IPS-18a (cell line): ENCODE results near the gene CAMK1D.

ENCODE experiments used
- H3K27ac ChIP-seq: one replicate; pipeline ENCODE4 v1.5.1; 2013; ENCODE audit warnings: low read length
- H3K27me3 ChIP-seq: one replicate; pipeline ENCODE4 v1.6.1; 2013; ENCODE audit warnings: mild to moderate bottlenecking, low read length; ENCODE audit not compliant: control insufficient read depth, insufficient read depth
- H3K36me3 ChIP-seq: one replicate; pipeline ENCODE4 v1.6.1; 2013; ENCODE audit warnings: low read depth, low read length; ENCODE audit not compliant: control insufficient read depth
- H3K4me1 ChIP-seq: one replicate; pipeline ENCODE4 v1.6.1; 2013; ENCODE audit warnings: low read depth, low read length; ENCODE audit not compliant: control insufficient read depth
- H3K4me3 ChIP-seq: one replicate; pipeline ENCODE4 v1.5.1; 2013; ENCODE audit warnings: low read length
- H3K9ac ChIP-seq: one replicate; pipeline ENCODE4 v1.6.1; 2013; ENCODE audit warnings: mild to moderate bottlenecking, low read length, moderate library complexity
- H3K9me3 ChIP-seq: one replicate; pipeline ENCODE4 v1.6.1; 2013; ENCODE audit warnings: low read depth, low read length; ENCODE audit not compliant: control insufficient read depth

CAMK1D gene

GRCh38 chr10:12408472-12408871, 59.1 kb downstream of the CAMK1D start:
- Histone ChIP-seq H3K9me3 (no peaks in the 10 kb centered on the region), H3K36me3 (no peaks in the 10 kb centered on the region), H3K9ac (no peak overlapping the region), H3K4me3 (no peak overlapping the region), H3K4me1 (no peaks in the 10 kb centered on the region), H3K27ac (no peak overlapping the region), H3K27me3 (no peaks in the 10 kb centered on the region)

DNA sequence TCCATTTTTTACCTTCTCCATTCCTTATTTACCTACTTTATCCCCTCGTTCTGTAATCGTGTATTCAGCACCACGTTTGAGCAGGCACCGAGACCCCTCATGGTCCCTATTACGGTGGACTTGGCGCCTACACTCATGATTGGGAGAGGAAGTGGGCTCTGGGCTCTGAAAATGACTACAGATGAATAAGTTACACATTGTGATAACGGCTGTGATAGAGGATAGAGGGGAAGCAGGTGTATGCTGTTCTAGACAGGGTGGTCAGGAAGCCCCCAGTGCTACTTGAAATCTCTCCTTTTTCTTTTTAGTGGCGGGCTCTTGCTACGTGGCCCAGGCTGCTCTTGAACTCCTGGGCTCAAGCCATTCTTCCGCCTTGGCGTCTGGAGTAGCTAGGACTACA, 59.8 kb downstream of the CAMK1D start:
- Histone ChIP-seq H3K36me3 (no peaks in the 10 kb centered on the region), H3K9ac (no peak overlapping the region), H3K9me3 (no peaks in the 10 kb centered on the region), H3K27me3 (no peaks in the 10 kb centered on the region), H3K27ac (no peak overlapping the region), H3K4me3 (no peak overlapping the region), H3K4me1 (no peaks in the 10 kb centered on the region)

- H3K9ac ChIP-seq = no peak overlapping the region
- H3K9me3 ChIP-seq = no peaks in the 10 kb centered on the region
- no peaks in the 10 kb centered on the region for H3K4me1 ChIP-seq
- no peaks in the 10 kb centered on the region for H3K27me3 ChIP-seq
- no peak overlapping the region for H3K4me3 ChIP-seq
- no peak overlapping the region for H3K27ac ChIP-seq
- H3K36me3 ChIP-seq = no peaks in the 10 kb centered on the region
These were observed 60.3 kb downstream of the CAMK1D start for GRCh38 chr10:12409613-12410012.

- H3K9ac ChIP-seq = no peak overlapping the region
- no peaks in the 10 kb centered on the region for H3K27me3 ChIP-seq
- no peak overlapping the region for H3K27ac ChIP-seq
- H3K4me3 ChIP-seq = no peak overlapping the region
- no peaks in the 10 kb centered on the region for H3K36me3 ChIP-seq
- H3K9me3 ChIP-seq = no peaks in the 10 kb centered on the region
- no peaks in the 10 kb centered on the region for H3K4me1 ChIP-seq
These were observed 63.5 kb downstream of the CAMK1D start for GRCh38 chr10:12412666-12413368.

- no peaks in the 10 kb centered on the region for H3K9me3 ChIP-seq
- no peaks in the 10 kb centered on the region for H3K27me3 ChIP-seq
- no peaks in the 10 kb centered on the region for H3K4me1 ChIP-seq
- no peaks in the 10 kb centered on the region for H3K36me3 ChIP-seq
- H3K27ac ChIP-seq = no peak overlapping the region
- no peak overlapping the region for H3K4me3 ChIP-seq
- H3K9ac ChIP-seq = no peak overlapping the region
These were observed 64.0 kb downstream of the CAMK1D start for GRCh38 chr10:12413369-12413711.

DNA sequence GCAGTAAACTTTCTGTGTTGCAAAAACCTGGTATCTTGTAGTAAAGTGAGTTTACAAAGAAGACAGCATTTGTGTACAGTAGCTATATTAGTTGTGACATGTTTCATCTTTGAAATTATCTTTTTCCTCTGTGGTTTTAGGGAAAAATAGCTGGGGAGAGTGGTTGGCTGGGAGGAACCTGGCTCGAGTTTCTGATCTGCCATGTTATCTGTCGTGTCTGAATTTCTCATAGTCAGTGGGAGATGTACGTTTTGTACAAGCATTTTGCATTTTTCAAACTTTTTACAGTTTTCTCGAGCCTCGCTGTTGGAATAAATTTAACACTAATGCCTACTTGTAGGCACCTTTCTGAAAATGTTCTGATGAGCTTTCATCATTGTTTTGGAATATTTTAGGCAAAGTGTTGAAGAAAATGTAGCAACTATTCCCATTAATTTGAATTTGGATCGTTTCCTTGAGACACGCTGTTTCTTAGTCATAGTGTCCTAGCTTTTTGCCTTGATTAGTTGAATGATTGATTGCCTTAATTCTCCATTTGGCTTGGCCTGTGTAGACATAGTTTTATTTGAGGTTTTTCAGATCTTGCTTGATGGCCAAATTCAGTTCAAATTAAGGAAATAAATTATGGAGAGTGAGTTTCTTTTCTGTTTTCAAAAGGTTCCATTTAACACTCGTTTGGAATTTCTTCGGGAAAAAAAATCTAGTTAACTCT, 65.1 kb downstream of the CAMK1D start:
- Histone ChIP-seq H3K36me3 (no peaks in the 10 kb centered on the region), H3K9me3 (no peaks in the 10 kb centered on the region), H3K4me3 (no peak overlapping the region), H3K4me1 (no peaks in the 10 kb centered on the region), H3K27me3 (no peaks in the 10 kb centered on the region), H3K9ac (no peak overlapping the region), H3K27ac (no peak overlapping the region)

- Histone ChIP-seq H3K36me3 (no peaks in the 10 kb centered on the region), H3K27ac (no peak overlapping the region), H3K27me3 (no peaks in the 10 kb centered on the region), H3K4me1 (no peaks in the 10 kb centered on the region), H3K4me3 (no peak overlapping the region), H3K9ac (no peak overlapping the region), H3K9me3 (no peaks in the 10 kb centered on the region)
These were observed 67.2 kb downstream of the CAMK1D start for GRCh38 chr10:12416344-12417050.

- Histone ChIP-seq H3K27me3 (no peaks in the 10 kb centered on the region), H3K4me3 (no peak overlapping the region), H3K9ac (no peak overlapping the region), H3K4me1 (no peaks in the 10 kb centered on the region), H3K36me3 (no peaks in the 10 kb centered on the region), H3K9me3 (no peaks in the 10 kb centered on the region), H3K27ac (no peak overlapping the region)
These were observed 68.0 kb downstream of the CAMK1D start for GRCh38 chr10:12417331-12417730.

- Histone ChIP-seq H3K36me3 (no peaks in the 10 kb centered on the region), H3K9ac (no peak overlapping the region), H3K27ac (no peak overlapping the region), H3K27me3 (no peaks in the 10 kb centered on the region), H3K4me3 (no peak overlapping the region), H3K4me1 (no peaks in the 10 kb centered on the region), H3K9me3 (no peaks in the 10 kb centered on the region)
These were observed 68.7 kb downstream of the CAMK1D start for GRCh38 chr10:12418000-12418399.

DNA sequence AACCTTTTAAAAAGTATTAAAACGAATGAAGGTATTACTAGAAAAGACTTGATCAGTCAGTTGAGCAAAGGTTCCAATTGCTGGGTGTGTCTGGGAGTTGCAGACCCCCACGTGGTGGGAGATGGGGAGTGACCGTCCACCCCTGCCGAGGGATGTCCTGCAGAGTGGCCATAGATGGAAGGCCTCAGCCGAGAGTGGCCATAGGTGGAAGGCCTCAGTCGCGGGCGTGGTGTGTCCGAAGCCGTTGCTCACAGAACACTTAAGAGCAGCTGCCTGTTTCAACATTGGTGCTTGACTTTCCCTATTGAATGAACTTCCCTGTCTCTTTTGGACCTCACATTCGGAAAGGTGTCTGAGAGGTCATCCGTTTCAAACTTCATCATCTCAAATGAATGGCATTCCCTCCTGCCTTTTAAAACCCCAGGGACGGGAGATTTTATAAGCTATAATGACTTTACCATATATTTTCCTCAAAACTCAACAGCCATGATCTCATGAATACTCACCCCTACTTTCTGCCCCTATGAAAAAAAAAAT, 69.4 kb downstream of the CAMK1D start:
- no peaks in the 10 kb centered on the region for H3K27me3 ChIP-seq
- no peak overlapping the region for H3K27ac ChIP-seq
- no peak overlapping the region for H3K4me3 ChIP-seq
- H3K9me3 ChIP-seq = no peaks in the 10 kb centered on the region
- no peak overlapping the region for H3K9ac ChIP-seq
- no peaks in the 10 kb centered on the region for H3K4me1 ChIP-seq
- H3K36me3 ChIP-seq = no peaks in the 10 kb centered on the region

DNA sequence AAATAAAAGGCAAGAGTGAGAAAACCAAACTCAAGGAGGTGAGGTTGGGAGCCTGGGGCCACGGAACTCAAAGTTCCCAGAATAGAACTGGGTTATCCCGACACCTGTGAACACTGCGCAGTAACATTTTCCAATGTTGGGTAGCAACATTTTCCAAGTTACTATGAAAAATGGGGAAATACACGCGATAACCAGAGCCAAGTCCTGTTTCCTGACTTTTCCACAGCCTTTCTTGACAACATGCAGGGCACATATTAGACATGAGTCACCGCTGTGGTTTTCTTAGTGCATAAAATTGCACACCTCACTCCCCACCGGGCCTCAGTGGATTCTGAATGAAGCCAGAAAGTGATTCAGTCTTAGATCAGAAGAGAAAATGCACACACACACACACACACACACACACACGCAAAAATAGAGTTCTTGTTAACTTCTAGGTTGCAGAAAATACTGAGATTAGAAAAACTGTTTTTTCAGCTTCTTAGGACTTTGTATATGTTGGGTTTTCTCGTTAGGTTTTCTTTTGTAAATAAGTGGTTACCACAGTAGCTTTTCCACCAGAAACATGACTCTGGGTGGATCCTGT, 70.0 kb downstream of the CAMK1D start:
- H3K4me1 ChIP-seq = no peaks in the 10 kb centered on the region
- no peak overlapping the region for H3K4me3 ChIP-seq
- no peaks in the 10 kb centered on the region for H3K36me3 ChIP-seq
- no peaks in the 10 kb centered on the region for H3K9me3 ChIP-seq
- no peak overlapping the region for H3K27ac ChIP-seq
- no peak overlapping the region for H3K9ac ChIP-seq
- no peaks in the 10 kb centered on the region for H3K27me3 ChIP-seq
